GM23248 (cell line): Measurements from ENCODE around the gene RAD51B.

ENCODE experiments used
- EZH2 ChIP-seq: fragments of 200-600 bp; sonication (generic); IDR thresholded peaks from 2 replicates; pipeline ENCODE4 v1.6.1; 2018; ENCODE audit warnings: antibody characterized with exemption, mild to moderate bottlenecking; ENCODE audit not compliant: insufficient read depth, poor library complexity, severe bottlenecking
- EZH2phosphoT487 ChIP-seq: fragments of 200-600 bp; sonication (generic); IDR thresholded peaks from 2 replicates; pipeline ENCODE4 v1.6.1; 2018; ENCODE audit warnings: antibody characterized with exemption, moderate library complexity, mild to moderate bottlenecking, low read depth; ENCODE audit not compliant: insufficient read depth

GRCh38 chr14:68000511-68000910, 180.9 kb downstream of the RAD51B start:
- no peak for TF ChIP-seq EZH2
- no peak for TF ChIP-seq EZH2phosphoT487
